ENCODE data around the gene NPDC1. TPM values are rescaled to one million over a fixed set of nuclear protein-coding genes. Genes with fewer than 3 reads are reported as not detected.

NPDC1 gene
- total RNA-seq, 2 experiments from 2014 or later, result 15.3 to 16.0 TPM

DNA sequence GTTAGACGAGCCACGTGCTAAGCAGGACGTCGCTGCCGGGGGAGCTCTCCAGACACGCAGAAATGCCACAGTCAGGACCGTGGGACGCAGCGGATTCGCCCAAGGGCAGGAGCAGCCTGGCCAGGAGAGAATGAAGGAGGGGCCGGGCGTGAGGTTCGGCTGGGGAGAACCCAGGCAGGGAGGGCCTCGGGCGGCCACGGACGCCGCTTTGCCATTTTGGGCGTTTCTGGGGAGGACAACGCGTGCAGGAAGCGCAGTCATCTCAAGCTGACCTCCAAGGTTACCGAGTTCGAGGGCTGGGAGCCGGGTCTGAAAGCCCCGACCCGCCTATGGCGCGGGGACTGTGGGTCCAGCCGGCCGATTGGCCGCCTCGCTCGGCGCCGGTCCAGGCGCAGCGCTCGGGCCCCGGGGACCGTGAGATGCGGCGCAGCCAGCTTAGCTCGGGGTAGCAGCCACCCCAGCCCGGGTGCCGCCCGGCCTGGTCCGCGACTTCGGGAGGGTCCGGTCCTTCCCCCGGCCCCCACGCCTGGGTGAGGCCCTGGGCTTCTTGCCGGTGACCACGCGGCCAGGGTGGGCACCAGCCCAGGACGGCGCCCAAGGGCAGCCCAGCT lies 40.0 kb upstream of the NPDC1 start:
- intact Hi-C loops (cut with DNase I, micrococcal nuclease), result loop anchor here (1.0 to 5.0 kb wide), 4 partner anchors 15 to 604 kb away; partner anchors contain the start of genes SAPCD2 (in 1 of the 2) and SEC16A (in 1 of the 2)
- Mint-ChIP-seq H3K27me3 (no peaks in the 10 kb centered on the region), H3K27ac (peak overlapping the region; percentile 89), H3K36me3 (ENCODE audit: low read depth) (peaks cover 41% of the 10 kb centered on the region), H3K9me3 (no peaks in the 10 kb centered on the region), H3K4me1 (ENCODE audit: low read depth) (peaks cover 32% of the 10 kb centered on the region), H3K4me3 (peak overlapping the region; percentile 93)
- Histone ChIP-seq H3K4me1 (ENCODE audit: insufficient read depth, low read length) (peaks cover 22% of the 10 kb centered on the region), H3K36me3 (ENCODE audit: insufficient read depth, low read length) (peaks cover 16% of the 10 kb centered on the region), H3K9me3 (ENCODE audit: control insufficient read depth in 1 of 2, insufficient read depth in 1 of 2, low read length in 2 of 2) (no peaks in the 10 kb centered on the region), H3K4me3 (ENCODE audit: low read length) (peak overlapping the region; percentile 71), H3K27me3 (ENCODE audit: control insufficient read depth in 1 of 2, insufficient read depth in 2 of 2, low read length in 2 of 2) (no peaks in the 10 kb centered on the region), H3K27ac (ENCODE audit: low read depth in 1 of 2, low read length in 2 of 2) (peak overlapping the region; percentile 30 to 79)
- POLR2A ChIA-PET, result interaction anchor here (0.7 to 4.2 kb wide), 28 partner anchors 9 to 385 kb away, joined by 3 to 89 read pairs (median 7); partner anchors contain the start of genes ANAPC2, EXD3, FUT7 and NELFB
- ATAC-seq (ENCODE audit: poor library complexity) (no peak), DNase-seq (peak in 8 of 14 experiments; percentile 10 to 66 (median 22))
- CTCF ChIA-PET, result interaction anchor here (0.8 to 2.0 kb wide), 13 partner anchors 9 to 299 kb away, joined by 3 to 20 read pairs (median 4); partner anchors contain the start of genes C8G, FBXW5, NRARP and SAPCD2
- TF ChIP-seq, protein P1, sequence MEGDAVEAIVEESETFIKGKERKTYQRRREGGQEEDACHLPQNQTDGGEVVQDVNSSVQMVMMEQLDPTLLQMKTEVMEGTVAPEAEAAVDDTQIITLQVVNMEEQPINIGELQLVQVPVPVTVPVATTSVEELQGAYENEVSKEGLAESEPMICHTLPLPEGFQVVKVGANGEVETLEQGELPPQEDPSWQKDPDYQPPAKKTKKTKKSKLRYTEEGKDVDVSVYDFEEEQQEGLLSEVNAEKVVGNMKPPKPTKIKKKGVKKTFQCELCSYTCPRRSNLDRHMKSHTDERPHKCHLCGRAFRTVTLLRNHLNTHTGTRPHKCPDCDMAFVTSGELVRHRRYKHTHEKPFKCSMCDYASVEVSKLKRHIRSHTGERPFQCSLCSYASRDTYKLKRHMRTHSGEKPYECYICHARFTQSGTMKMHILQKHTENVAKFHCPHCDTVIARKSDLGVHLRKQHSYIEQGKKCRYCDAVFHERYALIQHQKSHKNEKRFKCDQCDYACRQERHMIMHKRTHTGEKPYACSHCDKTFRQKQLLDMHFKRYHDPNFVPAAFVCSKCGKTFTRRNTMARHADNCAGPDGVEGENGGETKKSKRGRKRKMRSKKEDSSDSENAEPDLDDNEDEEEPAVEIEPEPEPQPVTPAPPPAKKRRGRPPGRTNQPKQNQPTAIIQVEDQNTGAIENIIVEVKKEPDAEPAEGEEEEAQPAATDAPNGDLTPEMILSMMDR (IDR thresholded peaks at IDR 0.05), result no peak

DNA sequence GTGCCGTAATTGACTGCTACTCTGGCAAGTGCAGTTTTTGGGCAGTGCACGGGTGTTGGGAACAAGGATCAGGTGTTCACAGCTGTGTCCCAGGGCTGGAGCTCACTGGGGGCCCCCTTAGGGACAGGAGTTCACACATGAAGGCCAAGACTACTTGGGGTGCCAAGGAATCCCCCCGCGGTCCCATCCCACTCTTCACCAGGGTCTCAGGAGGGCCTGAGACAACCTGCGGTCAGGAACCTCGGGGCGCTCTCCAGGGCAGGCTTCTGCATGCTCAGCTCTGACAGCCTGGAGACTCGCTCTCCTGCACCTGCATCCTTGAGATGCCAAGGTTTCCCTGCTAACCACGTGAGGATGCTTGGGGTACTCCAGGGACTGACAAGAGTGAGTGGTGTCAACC lies 38.5 kb upstream of the NPDC1 start:
- no peaks in the 10 kb centered on the region for H3K27me3 Mint-ChIP-seq
- peak overlapping the region; percentile 68 for H3K27ac Mint-ChIP-seq
- no peak for DNase-seq
- Histone ChIP-seq H3K9me3 (ENCODE audit: control insufficient read depth in 1 of 2, insufficient read depth in 1 of 2, low read length in 2 of 2) (no peaks in the 10 kb centered on the region), H3K27ac (ENCODE audit: low read depth in 1 of 2, low read length in 2 of 2) (no peak overlapping the region), H3K4me3 (ENCODE audit: low read length) (no peak overlapping the region), H3K4me1 (ENCODE audit: insufficient read depth, low read length) (peaks cover 22% of the 10 kb centered on the region), H3K36me3 (ENCODE audit: insufficient read depth, low read length) (peaks cover 11% of the 10 kb centered on the region), H3K27me3 (ENCODE audit: control insufficient read depth in 1 of 2, insufficient read depth in 2 of 2, low read length in 2 of 2) (no peaks in the 10 kb centered on the region)
- H3K9me3 Mint-ChIP-seq, result no peaks in the 10 kb centered on the region
- peaks cover 35% of the 10 kb centered on the region for H3K4me1 Mint-ChIP-seq (ENCODE audit: low read depth)
- ChIA-PET CTCF (interaction anchor here (1.1 to 1.9 kb wide), 4 partner anchors 9 to 55 kb away, joined by 4 to 6 read pairs (median 4); no protein-coding TSS in a partner anchor), POLR2A (interaction anchor here (2.9 kb wide), 1 partner anchor 11 kb away, joined by 89 read pairs; no protein-coding TSS in a partner anchor)
- ATAC-seq (ENCODE audit: poor library complexity), result no peak
- intact Hi-C loops (cut with DNase I, micrococcal nuclease), result no loop called here
- TF ChIP-seq, protein P1 (IDR thresholded peaks at IDR 0.05), result no peak
- no peak overlapping the region for H3K4me3 Mint-ChIP-seq
- peaks cover 32% of the 10 kb centered on the region for H3K36me3 Mint-ChIP-seq (ENCODE audit: low read depth)

DNA sequence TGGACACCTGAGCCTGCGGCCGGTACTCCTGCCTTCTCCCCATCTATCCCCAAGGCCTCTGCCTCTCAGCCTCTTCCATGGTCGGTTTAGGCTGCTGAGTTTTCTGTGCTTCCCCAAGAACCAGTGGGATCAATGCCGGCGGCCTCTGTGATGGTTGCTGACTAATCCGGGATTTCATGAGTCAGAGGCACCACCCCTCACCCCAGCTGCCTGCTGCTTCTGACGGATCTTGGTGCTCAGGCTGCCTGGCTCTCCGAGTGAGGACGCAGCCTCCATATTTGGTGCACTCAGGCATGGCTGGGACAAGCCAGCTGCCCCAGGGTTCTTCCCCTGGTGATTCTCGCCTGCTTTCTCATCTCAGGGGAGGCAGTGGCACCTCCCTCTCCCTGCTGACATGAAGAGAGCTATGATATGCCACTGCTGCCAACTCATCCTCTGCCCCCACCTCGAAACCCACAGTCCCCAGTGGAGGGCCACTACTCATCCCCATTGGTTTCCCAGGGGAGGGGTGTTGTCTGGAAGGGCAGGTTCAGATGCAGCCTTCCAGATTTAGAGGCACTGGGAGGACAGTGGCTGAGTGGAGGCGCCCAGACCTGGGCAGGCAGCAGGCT lies 37.5 kb upstream of the NPDC1 start:
- peak in 1 of 14 experiments; percentile 37 for DNase-seq
- no peak for ATAC-seq (ENCODE audit: poor library complexity)
- Mint-ChIP-seq H3K27me3 (no peaks in the 10 kb centered on the region), H3K4me3 (peak overlapping the region; percentile 54), H3K4me1 (ENCODE audit: low read depth) (peaks cover 26% of the 10 kb centered on the region), H3K9me3 (no peaks in the 10 kb centered on the region), H3K27ac (peak overlapping the region; percentile 68), H3K36me3 (ENCODE audit: low read depth) (peaks cover 22% of the 10 kb centered on the region)
- TF ChIP-seq, protein P1 (IDR thresholded peaks at IDR 0.05), result no peak
- ChIA-PET CTCF (interaction anchor here (1.5 kb wide), 1 partner anchor 12 kb away, joined by 6 read pairs; no protein-coding TSS in a partner anchor), POLR2A (no interaction called here)
- Histone ChIP-seq H3K4me3 (ENCODE audit: low read length) (no peak overlapping the region), H3K4me1 (ENCODE audit: insufficient read depth, low read length) (peaks cover 26% of the 10 kb centered on the region), H3K36me3 (ENCODE audit: insufficient read depth, low read length) (peaks cover 11% of the 10 kb centered on the region), H3K27me3 (ENCODE audit: control insufficient read depth in 1 of 2, insufficient read depth in 2 of 2, low read length in 2 of 2) (no peaks in the 10 kb centered on the region), H3K9me3 (ENCODE audit: control insufficient read depth in 1 of 2, insufficient read depth in 1 of 2, low read length in 2 of 2) (no peaks in the 10 kb centered on the region), H3K27ac (ENCODE audit: low read depth in 1 of 2, low read length in 2 of 2) (no peak overlapping the region)
- intact Hi-C loops (cut with DNase I, micrococcal nuclease), result no loop called here
